Trophoblast cell (in vitro differentiated cells and primary cell): ENCODE results near the gene CSPG4.
A peak's percentile ranks its signal among the peaks of the same experiment; 100 is the strongest.
"Not testable (repeated sequence)": the region's sequence is repeated elsewhere in the genome, so short reads cannot be mapped to it uniquely, and the experiment has no call there.

Experiments used
- DNase-seq, 2 donors: peaks; one replicate each; pipeline ENCODE4 v3.0.0-alpha.2; 2016
- H2AFZ ChIP-seq: 2 replicates; pipeline ENCODE4 v1.6.1; 2013; ENCODE audit warnings: low read length, moderate library complexity, mild to moderate bottlenecking; ENCODE audit not compliant: insufficient read depth, poor library complexity
- H2AK5ac ChIP-seq: 2 replicates; pipeline ENCODE4 v1.6.1; 2013; ENCODE audit warnings: mild to moderate bottlenecking, low read length
- H2BK120ac ChIP-seq: 2 replicates; pipeline ENCODE4 v1.6.1; 2013; ENCODE audit warnings: low read length, mild to moderate bottlenecking, moderate library complexity; ENCODE audit not compliant: insufficient read depth, poor library complexity
- H2BK12ac ChIP-seq: 2 replicates; pipeline ENCODE4 v1.6.1; 2013; ENCODE audit warnings: mild to moderate bottlenecking, low read length, moderate library complexity
- H2BK5ac ChIP-seq: 2 replicates; pipeline ENCODE4 v1.6.1; 2013; ENCODE audit warnings: low read length, low read depth, moderate library complexity, mild to moderate bottlenecking; ENCODE audit not compliant: poor library complexity
- H3K14ac ChIP-seq: 2 replicates; pipeline ENCODE4 v1.6.1; 2013; ENCODE audit warnings: mild to moderate bottlenecking, low read length
- H3K18ac ChIP-seq: 2 replicates; pipeline ENCODE4 v1.6.1; 2013; ENCODE audit warnings: mild to moderate bottlenecking, low read length
- H3K23ac ChIP-seq: 2 replicates; pipeline ENCODE4 v1.6.1; 2013; ENCODE audit warnings: low read length
- H3K27ac ChIP-seq: 2 replicates; pipeline ENCODE4 v1.5.1; 2013; ENCODE audit warnings: low read depth, mild to moderate bottlenecking, inconsistent platforms, low read length, moderate library complexity
- H3K27me3 ChIP-seq: 2 replicates; pipeline ENCODE4 v1.6.1; 2013; ENCODE audit warnings: inconsistent platforms, mild to moderate bottlenecking, low read length, moderate library complexity; ENCODE audit not compliant: insufficient read depth
- H3K36me3 ChIP-seq, 2 experiments: 1 replicate in 1 of 2; 2 replicates in 1 of 2; pipeline ENCODE4 v1.6.1; 2013; ENCODE audit warnings: low read length in 2 of 2, mild to moderate bottlenecking in 2 of 2, moderate library complexity in 1 of 2; ENCODE audit not compliant: insufficient read depth in 2 of 2, control insufficient read depth in 1 of 2
- H3K4ac ChIP-seq: 2 replicates; pipeline ENCODE4 v1.6.1; 2013; ENCODE audit warnings: low read depth, mild to moderate bottlenecking, low read length, moderate library complexity
- H3K4me1 ChIP-seq, 2 experiments: 1 replicate in 1 of 2; 2 replicates in 1 of 2; pipeline ENCODE4 v1.6.1; 2013; ENCODE audit warnings: low read length in 2 of 2, mild to moderate bottlenecking in 2 of 2, moderate library complexity in 1 of 2; ENCODE audit not compliant: insufficient read depth in 2 of 2, control insufficient read depth in 1 of 2
- H3K4me2 ChIP-seq: 2 replicates; pipeline ENCODE4 v1.6.1; 2013; ENCODE audit warnings: inconsistent platforms, mild to moderate bottlenecking, low read length, moderate library complexity
- H3K4me3 ChIP-seq: 2 replicates; pipeline ENCODE4 v1.5.1; 2013; ENCODE audit warnings: mild to moderate bottlenecking, low read depth, low read length, inconsistent platforms
- H3K79me1 ChIP-seq: one replicate; pipeline ENCODE4 v1.6.1; 2013; ENCODE audit warnings: low read length
- H3K79me2 ChIP-seq: 2 replicates; pipeline ENCODE4 v1.6.1; 2013; ENCODE audit warnings: low read length, mild to moderate bottlenecking; ENCODE audit not compliant: control insufficient read depth, insufficient read depth, poor library complexity
- H3K9ac ChIP-seq: 2 replicates; pipeline ENCODE4 v1.6.1; 2013; ENCODE audit warnings: mild to moderate bottlenecking, low read length
- H3K9me3 ChIP-seq: 2 replicates; pipeline ENCODE4 v1.6.1; 2013; ENCODE audit warnings: low read depth, mild to moderate bottlenecking, control low read depth, inconsistent platforms, low read length; ENCODE audit not compliant: insufficient read depth
- H4K12ac ChIP-seq: 2 replicates; pipeline ENCODE4 v1.6.1; 2013; ENCODE audit warnings: low read depth, mild to moderate bottlenecking, low read length, moderate library complexity
- H4K8ac ChIP-seq: 2 replicates; pipeline ENCODE4 v1.6.1; 2013; ENCODE audit warnings: low read depth, mild to moderate bottlenecking, low read length, moderate library complexity
- H4K91ac ChIP-seq: one replicate; pipeline ENCODE4 v1.6.1; 2013; ENCODE audit warnings: low read depth, mild to moderate bottlenecking, low read length, moderate library complexity
- WGBS: extraction: QIAGEN DNeasy Blood & Tissue Kit; methylation state at CpG from one replicate; pipeline ENCODE4 v1.1.7; 2013; ENCODE audit warnings: missing lambda C conversion rate; ENCODE audit not compliant: insufficient read length, insufficient coverage; ENCODE audit errors: extremely low coverage; 5-methylcytosine and 5-hydroxymethylcytosine counted together

Gene CSPG4

GRCh38 chr15:75687486-75688277 lies 25.0 kb downstream of the CSPG4 start:
- no CpG with 5 or more reads among the region's 44 CpGs for WGBS
- H3K27me3 ChIP-seq: no peaks in the 10 kb centered on the region
- no peak overlapping the region for H3K9ac ChIP-seq
- no peak overlapping the region for H4K12ac ChIP-seq
- H4K91ac ChIP-seq: no peak overlapping the region
- no peak overlapping the region for H3K4me3 ChIP-seq
- no peaks in the 10 kb centered on the region for H3K79me2 ChIP-seq
- H3K4me2 ChIP-seq: no peak overlapping the region
- no peak for DNase-seq
- no peaks in the 10 kb centered on the region for H3K36me3 ChIP-seq
- H3K79me1 ChIP-seq: no peaks in the 10 kb centered on the region
- H2BK12ac ChIP-seq: no peak overlapping the region
- no peaks in the 10 kb centered on the region for H3K4me1 ChIP-seq
- H3K27ac ChIP-seq: no peak overlapping the region
- no peak overlapping the region for H2BK120ac ChIP-seq
- no peak overlapping the region for H3K14ac ChIP-seq
- no peak overlapping the region for H2AK5ac ChIP-seq
- no peak overlapping the region for H3K23ac ChIP-seq
- peaks cover 5% of the 10 kb centered on the region for H3K9me3 ChIP-seq
- no peak overlapping the region for H2BK5ac ChIP-seq
- H2AFZ ChIP-seq: no peak overlapping the region
- H4K8ac ChIP-seq: no peak overlapping the region
- no peak overlapping the region for H3K4ac ChIP-seq
- H3K18ac ChIP-seq: no peak overlapping the region

GRCh38 chr15:75686212-75686642 lies 26.4 kb downstream of the CSPG4 start:
- not testable (repeated sequence) for H2BK12ac ChIP-seq, H2AK5ac ChIP-seq

GRCh38 chr15:75685195-75685594 lies 27.5 kb downstream of the CSPG4 start:
- H3K14ac ChIP-seq: no peak overlapping the region
- no peak overlapping the region for H4K91ac ChIP-seq
- H3K9ac ChIP-seq: no peak overlapping the region
- no peak overlapping the region for H3K4me2 ChIP-seq
- H3K4me1 ChIP-seq: no peaks in the 10 kb centered on the region
- no peak overlapping the region for H2BK5ac ChIP-seq
- H3K18ac ChIP-seq: no peak overlapping the region
- peaks cover 5% of the 10 kb centered on the region for H3K9me3 ChIP-seq
- H3K27ac ChIP-seq: no peak overlapping the region
- H3K79me1 ChIP-seq: no peaks in the 10 kb centered on the region
- H3K27me3 ChIP-seq: no peaks in the 10 kb centered on the region
- no peak overlapping the region for H2BK12ac ChIP-seq
- H4K12ac ChIP-seq: no peak overlapping the region
- no peak overlapping the region for H3K23ac ChIP-seq
- no peak overlapping the region for H3K4ac ChIP-seq
- DNase-seq: no peak
- no peak overlapping the region for H3K4me3 ChIP-seq
- no peaks in the 10 kb centered on the region for H3K36me3 ChIP-seq
- no peak overlapping the region for H2AK5ac ChIP-seq
- H2BK120ac ChIP-seq: no peak overlapping the region
- H2AFZ ChIP-seq: no peak overlapping the region
- no peaks in the 10 kb centered on the region for H3K79me2 ChIP-seq
- WGBS: no CpG with 5 or more reads among the region's 12 CpGs
- H4K8ac ChIP-seq: no peak overlapping the region

More at GRCh38 chr15:75686212-75686642, 26.4 kb downstream of the CSPG4 start:
- not testable (repeated sequence) for H3K79me2 ChIP-seq, H3K79me1 ChIP-seq, H3K23ac ChIP-seq, H3K4me2 ChIP-seq, H3K14ac ChIP-seq, H3K9me3 ChIP-seq, H3K36me3 ChIP-seq, H3K4me1 ChIP-seq, H3K27ac ChIP-seq, H2AFZ ChIP-seq, H2BK5ac ChIP-seq, H3K4ac ChIP-seq, H3K9ac ChIP-seq, H4K8ac ChIP-seq, H4K12ac ChIP-seq, H2BK120ac ChIP-seq, H3K18ac ChIP-seq, H3K27me3 ChIP-seq, H3K4me3 ChIP-seq, H4K91ac ChIP-seq
- WGBS: no CpG with 5 or more reads among the region's 14 CpGs
- peak; percentile 59 to 73 for DNase-seq

GRCh38 chr15:75684648-75685047 lies 28.0 kb downstream of the CSPG4 start:
- no peaks in the 10 kb centered on the region for H3K27me3 ChIP-seq

More at GRCh38 chr15:75684648-75685047, 28.0 kb downstream of the CSPG4 start:
- Histone ChIP-seq H2BK120ac (no peak overlapping the region), H3K9ac (no peak overlapping the region), H4K91ac (no peak overlapping the region), H3K4me3 (no peak overlapping the region), H3K79me2 (no peaks in the 10 kb centered on the region), H3K4me2 (no peak overlapping the region), H3K4me1 (no peaks in the 10 kb centered on the region), H3K27ac (no peak overlapping the region), H3K23ac (no peak overlapping the region), H3K14ac (no peak overlapping the region), H2AFZ (no peak overlapping the region), H3K18ac (no peak overlapping the region), H3K4ac (no peak overlapping the region), H3K9me3 (peaks cover 5% of the 10 kb centered on the region), H4K12ac (no peak overlapping the region), H4K8ac (no peak overlapping the region), H3K36me3 (no peaks in the 10 kb centered on the region), H2BK5ac (no peak overlapping the region), H3K79me1 (no peaks in the 10 kb centered on the region), H2AK5ac (no peak overlapping the region), H2BK12ac (no peak overlapping the region)
- peak in 1 of 2 donors; percentile 16 for DNase-seq
- WGBS: no CpG with 5 or more reads among the region's 10 CpGs
